ENCODE data around the gene CXCR4.

The CXCR4 gene

GRCh38 chr2:136113209-136113971 is 4.6 kb downstream of the CXCR4 start:
- peaks cover 53% of the 10 kb centered on the region for H3K36me3 ChIP-seq (ENCODE audit: insufficient read depth, low read length)
- peaks cover 31% of the 10 kb centered on the region for H3K79me2 ChIP-seq (ENCODE audit: insufficient read depth, low read length)
- H3K4me2 ChIP-seq (ENCODE audit: low read length): peak overlapping the region; percentile 96
- no peak overlapping the region for H2AFZ ChIP-seq (ENCODE audit: low read length)
- TF ChIP-seq EZH2 (IDR thresholded peaks at IDR 0.05; ENCODE audit: borderline replicate concordance, low read length) (no peak), CTCF (IDR thresholded peaks at IDR 0.05; ENCODE audit: low read length) (no peak)
- no peaks in the 10 kb centered on the region for H3K9me2 ChIP-seq (ENCODE audit: low read depth, low read length)
- H3K27me3 ChIP-seq (ENCODE audit: insufficient read depth, low read length): no peaks in the 10 kb centered on the region
- no peaks in the 10 kb centered on the region for H4K20me1 ChIP-seq (ENCODE audit: insufficient read depth, low read length)
- peak overlapping the region; percentile 96 for H3K27ac ChIP-seq (ENCODE audit: low read depth, low read length, poor library complexity, severe bottlenecking)
- H3K4me1 ChIP-seq (ENCODE audit: insufficient read depth, low read length, severe bottlenecking): peaks cover 79% of the 10 kb centered on the region
- H3F3A ChIP-seq (ENCODE audit: insufficient read depth, low read length): peaks cover 52% of the 10 kb centered on the region
- no peak overlapping the region; the same call in 1 of the 2 replicates for H3K9ac ChIP-seq (ENCODE audit: low read length)
- H3K9me3 ChIP-seq (ENCODE audit: low read length): no peaks in the 10 kb centered on the region
- peak overlapping the region; percentile 88 for H3K4me3 ChIP-seq (ENCODE audit: low read depth, low read length, poor library complexity, severe bottlenecking)

DNA sequence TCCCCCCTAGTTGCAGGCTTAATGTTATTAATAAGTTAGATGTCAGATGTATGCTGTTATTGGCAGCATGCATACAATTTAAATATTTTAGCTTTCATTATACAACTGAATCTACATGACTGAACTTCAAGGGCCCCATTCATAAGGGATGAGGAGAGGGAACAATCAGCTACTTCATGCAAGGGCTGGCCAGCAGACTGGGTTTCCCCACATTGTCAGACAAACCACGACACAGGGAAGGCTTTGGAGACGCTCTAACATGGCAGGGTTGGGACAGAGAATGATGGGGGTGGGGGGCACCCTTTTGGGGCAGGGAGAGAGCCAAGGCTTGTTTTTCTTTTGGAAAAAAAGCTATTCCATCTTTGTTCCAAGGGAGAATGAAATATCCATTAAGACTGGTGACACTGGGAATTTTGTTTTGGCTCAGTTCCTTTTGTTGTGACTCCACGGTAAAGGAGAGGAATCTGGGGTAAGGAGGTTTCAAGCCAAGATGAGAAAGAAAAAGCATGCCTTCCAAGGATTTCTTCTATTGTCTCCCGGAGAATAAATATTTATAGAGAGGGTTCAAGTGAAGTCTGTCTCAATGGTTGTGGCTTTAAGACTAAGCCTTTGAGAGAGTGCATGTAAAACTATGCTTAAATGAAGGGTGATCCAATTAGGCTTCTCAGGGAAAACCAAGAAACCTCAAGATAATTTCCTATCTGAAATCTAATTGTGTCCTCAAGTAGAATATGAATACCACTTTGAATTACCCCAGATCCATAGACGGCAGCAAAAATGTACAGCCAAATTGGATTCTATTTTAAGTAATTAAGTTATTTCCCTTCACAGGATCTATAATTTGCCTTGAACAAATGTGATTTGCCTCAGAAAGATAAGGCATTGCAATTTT is 5.4 kb downstream of the CXCR4 start:
- Histone ChIP-seq H3F3A (ENCODE audit: insufficient read depth, low read length) (peaks cover 55% of the 10 kb centered on the region), H3K9me2 (ENCODE audit: low read depth, low read length) (no peaks in the 10 kb centered on the region), H4K20me1 (ENCODE audit: insufficient read depth, low read length) (no peaks in the 10 kb centered on the region), H3K4me1 (ENCODE audit: insufficient read depth, low read length, severe bottlenecking) (peaks cover 86% of the 10 kb centered on the region), H3K79me2 (ENCODE audit: insufficient read depth, low read length) (peaks cover 30% of the 10 kb centered on the region), H2AFZ (ENCODE audit: low read length) (no peak overlapping the region), H3K27ac (ENCODE audit: low read depth, low read length, poor library complexity, severe bottlenecking) (peak overlapping the region; percentile 96), H3K4me3 (ENCODE audit: low read depth, low read length, poor library complexity, severe bottlenecking) (no peak overlapping the region), H3K27me3 (ENCODE audit: insufficient read depth, low read length) (no peaks in the 10 kb centered on the region), H3K4me2 (ENCODE audit: low read length) (peak overlapping the region; percentile 96), H3K9me3 (ENCODE audit: low read length) (no peaks in the 10 kb centered on the region), H3K9ac (ENCODE audit: low read length) (no peak overlapping the region), H3K36me3 (ENCODE audit: insufficient read depth, low read length) (peaks cover 53% of the 10 kb centered on the region)
- TF ChIP-seq EZH2 (IDR thresholded peaks at IDR 0.05; ENCODE audit: borderline replicate concordance, low read length) (no peak), CTCF (IDR thresholded peaks at IDR 0.05; ENCODE audit: low read length) (no peak)

DNA sequence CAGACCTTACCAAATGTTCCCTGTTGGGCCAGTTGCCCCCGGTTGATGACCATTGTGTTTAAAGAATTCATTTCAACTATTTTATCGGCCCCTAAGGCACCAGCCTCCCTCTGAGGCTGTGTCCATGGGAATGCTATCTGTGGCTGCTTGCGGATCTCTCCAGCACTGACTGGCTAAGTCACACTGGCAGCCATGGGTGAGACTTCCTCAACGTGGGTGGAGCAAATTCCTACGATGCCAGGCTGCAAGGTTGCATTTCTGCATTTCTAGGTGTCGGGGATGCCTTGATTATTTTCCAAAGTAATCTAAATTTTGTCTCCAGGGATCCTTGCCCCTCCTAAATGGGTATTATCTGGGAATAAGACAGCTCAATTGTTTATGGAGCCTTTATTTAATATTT is 6.2 kb downstream of the CXCR4 start:
- peak overlapping the region; percentile 96 for H3K27ac ChIP-seq (ENCODE audit: low read depth, low read length, poor library complexity, severe bottlenecking)
- no peaks in the 10 kb centered on the region for H3K27me3 ChIP-seq (ENCODE audit: insufficient read depth, low read length)
- TF ChIP-seq EZH2 (IDR thresholded peaks at IDR 0.05; ENCODE audit: borderline replicate concordance, low read length): no peak
- no peak; the same call in 1 of the 2 replicates for TF ChIP-seq CTCF (IDR thresholded peaks at IDR 0.05; ENCODE audit: low read length)
- H4K20me1 ChIP-seq (ENCODE audit: insufficient read depth, low read length): no peaks in the 10 kb centered on the region
- H3K4me1 ChIP-seq (ENCODE audit: insufficient read depth, low read length, severe bottlenecking): peaks cover 95% of the 10 kb centered on the region
- peaks cover 22% of the 10 kb centered on the region for H3K79me2 ChIP-seq (ENCODE audit: insufficient read depth, low read length)
- peaks cover 55% of the 10 kb centered on the region for H3F3A ChIP-seq (ENCODE audit: insufficient read depth, low read length)
- no peak overlapping the region for H2AFZ ChIP-seq (ENCODE audit: low read length)
- H3K9me3 ChIP-seq (ENCODE audit: low read length): no peaks in the 10 kb centered on the region
- no peak overlapping the region for H3K4me3 ChIP-seq (ENCODE audit: low read depth, low read length, poor library complexity, severe bottlenecking)
- H3K9me2 ChIP-seq (ENCODE audit: low read depth, low read length): no peaks in the 10 kb centered on the region
- peaks cover 44% of the 10 kb centered on the region for H3K36me3 ChIP-seq (ENCODE audit: insufficient read depth, low read length)
- H3K9ac ChIP-seq (ENCODE audit: low read length): no peak overlapping the region
- H3K4me2 ChIP-seq (ENCODE audit: low read length): no peak overlapping the region
